GM21423 (cell line): ENCODE results near the gene SLC25A21.
"Not testable (repeated sequence)": the region's sequence is repeated elsewhere in the genome, so short reads cannot be mapped to it uniquely, and the experiment has no call there.

Experiments used
- ATAC-seq: cut with Tn5 transposase; IDR thresholded peaks from one replicate; pipeline ENCODE4 v1.9.1; 2021; ENCODE audit warnings: mild to moderate bottlenecking, moderate library complexity; ENCODE audit not compliant: unreplicated experiment

SLC25A21 gene

GRCh38 chr14:37091651-37092050 lies 80.8 kb downstream of the SLC25A21 start:
- ATAC-seq, result no peak

GRCh38 chr14:37090026-37090425 lies 82.4 kb downstream of the SLC25A21 start:
- ATAC-seq, result no peak

- ATAC-seq, result no peak
These were observed 83.0 kb downstream of the SLC25A21 start for GRCh38 chr14:37089410-37089809.

- no peak for ATAC-seq
These were observed 83.8 kb downstream of the SLC25A21 start for GRCh38 chr14:37088356-37089215.

- ATAC-seq, result no peak
These were observed 84.9 kb downstream of the SLC25A21 start for GRCh38 chr14:37087520-37087919.

GRCh38 chr14:37083599-37083998 lies 88.8 kb downstream of the SLC25A21 start:
- no peak for ATAC-seq

GRCh38 chr14:37082449-37082848 lies 90.0 kb downstream of the SLC25A21 start:
- ATAC-seq, result no peak

- no peak for ATAC-seq
These were observed 90.5 kb downstream of the SLC25A21 start for GRCh38 chr14:37081856-37082255.

GRCh38 chr14:37081218-37081617 lies 91.2 kb downstream of the SLC25A21 start:
- ATAC-seq, result no peak

GRCh38 chr14:37078131-37078530 lies 94.3 kb downstream of the SLC25A21 start:
- no peak for ATAC-seq

GRCh38 chr14:37074320-37074719 lies 98.1 kb downstream of the SLC25A21 start:
- ATAC-seq, result not testable (repeated sequence)

- ATAC-seq, result no peak
These were observed 108.8 kb downstream of the SLC25A21 start for GRCh38 chr14:37063467-37064240.

- ATAC-seq, result no peak
These were observed 110.1 kb downstream of the SLC25A21 start for GRCh38 chr14:37062191-37062803.

GRCh38 chr14:37061697-37062096 lies 110.7 kb downstream of the SLC25A21 start:
- ATAC-seq, result no peak

GRCh38 chr14:37060496-37061260 lies 111.7 kb downstream of the SLC25A21 start:
- no peak for ATAC-seq

GRCh38 chr14:37057776-37058175 lies 114.6 kb downstream of the SLC25A21 start:
- no peak for ATAC-seq

GRCh38 chr14:37056473-37056872 lies 115.9 kb downstream of the SLC25A21 start:
- no peak for ATAC-seq

GRCh38 chr14:37054869-37055268 lies 117.5 kb downstream of the SLC25A21 start:
- no peak for ATAC-seq

- ATAC-seq, result no peak
These were observed 118.3 kb downstream of the SLC25A21 start for GRCh38 chr14:37054144-37054543.

GRCh38 chr14:37051680-37052079 lies 120.7 kb downstream of the SLC25A21 start:
- no peak for ATAC-seq

GRCh38 chr14:37051153-37051552 lies 121.3 kb downstream of the SLC25A21 start:
- ATAC-seq, result no peak
